Thyroid gland (tissue), 4 donors: ENCODE results near the gene GCFC2.

ENCODE experiments used
- POLR2A ChIP-seq, 2 donors: fragments of 450-650 bp; IDR thresholded peaks; one replicate each; pipeline ENCODE4 v1.6.1; 2017; ENCODE audit warnings: antibody characterized with exemption in 2 of 2, mild to moderate bottlenecking in 2 of 2, moderate library complexity in 1 of 2
- TF ChIP-seq, protein P1 (sequence below), 6 experiments: fragments of 200-600 bp in 3 of 6; fragments of 450-650 bp in 3 of 6; sonication (generic) in 3 of 6; IDR thresholded peaks; one replicate each; pipeline ENCODE4 v1.5.1; 2016 to 2019; ENCODE audit warnings: antibody characterized with exemption in 6 of 6, mild to moderate bottlenecking in 2 of 6, inconsistent platforms in 1 of 6, moderate library complexity in 1 of 6

DNA sequence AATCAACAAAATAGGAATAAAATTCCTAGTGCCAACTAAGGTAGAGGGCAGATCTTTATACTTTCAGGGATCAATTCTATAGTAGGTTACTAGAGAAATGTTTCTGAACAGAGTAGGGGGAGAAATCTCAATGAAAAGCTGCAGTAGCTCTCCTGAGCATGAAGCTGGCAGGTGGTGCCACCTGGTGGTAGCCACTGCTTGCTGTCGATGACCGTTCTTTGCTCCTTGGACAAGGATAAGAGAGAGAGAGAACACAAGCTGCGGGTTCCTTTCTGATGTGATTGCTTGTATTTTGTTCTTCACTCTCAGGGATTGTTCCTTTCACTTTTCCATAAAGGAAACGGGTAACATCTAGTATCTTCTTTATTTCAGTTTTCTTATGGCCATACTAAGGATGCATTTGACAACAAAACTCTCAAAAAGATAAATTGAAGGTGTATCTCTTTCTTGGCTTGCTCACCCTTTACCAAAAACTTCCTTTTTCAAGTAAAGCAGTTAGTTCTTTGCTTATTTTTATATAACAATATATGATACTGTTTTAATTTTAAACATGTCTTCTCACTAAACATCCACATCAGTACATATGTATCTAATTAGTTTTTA lies 82.7 kb downstream of the GCFC2 start:
- TF ChIP-seq, protein P1, sequence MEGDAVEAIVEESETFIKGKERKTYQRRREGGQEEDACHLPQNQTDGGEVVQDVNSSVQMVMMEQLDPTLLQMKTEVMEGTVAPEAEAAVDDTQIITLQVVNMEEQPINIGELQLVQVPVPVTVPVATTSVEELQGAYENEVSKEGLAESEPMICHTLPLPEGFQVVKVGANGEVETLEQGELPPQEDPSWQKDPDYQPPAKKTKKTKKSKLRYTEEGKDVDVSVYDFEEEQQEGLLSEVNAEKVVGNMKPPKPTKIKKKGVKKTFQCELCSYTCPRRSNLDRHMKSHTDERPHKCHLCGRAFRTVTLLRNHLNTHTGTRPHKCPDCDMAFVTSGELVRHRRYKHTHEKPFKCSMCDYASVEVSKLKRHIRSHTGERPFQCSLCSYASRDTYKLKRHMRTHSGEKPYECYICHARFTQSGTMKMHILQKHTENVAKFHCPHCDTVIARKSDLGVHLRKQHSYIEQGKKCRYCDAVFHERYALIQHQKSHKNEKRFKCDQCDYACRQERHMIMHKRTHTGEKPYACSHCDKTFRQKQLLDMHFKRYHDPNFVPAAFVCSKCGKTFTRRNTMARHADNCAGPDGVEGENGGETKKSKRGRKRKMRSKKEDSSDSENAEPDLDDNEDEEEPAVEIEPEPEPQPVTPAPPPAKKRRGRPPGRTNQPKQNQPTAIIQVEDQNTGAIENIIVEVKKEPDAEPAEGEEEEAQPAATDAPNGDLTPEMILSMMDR (IDR thresholded peaks at IDR 0.05): peak; percentile 67 to 88 (median 75)
- TF ChIP-seq POLR2A (IDR thresholded peaks at IDR 0.05): no peak
